Fibroblast of pulmonary artery (primary cell): ENCODE measurements around the gene SLC43A2.

ENCODE experiments used
- DNase-seq: peaks from one replicate; pipeline ENCODE4 v3.0.0-alpha.2; 2010; ENCODE audit warnings: low read depth
- H3K4me3 ChIP-seq: replicated peaks from 2 replicates; pipeline ENCODE4 v1.5.1; 2011; ENCODE audit warnings: low read depth, mild to moderate bottlenecking, control low read depth, low read length, moderate library complexity
- TF ChIP-seq, protein P1 (sequence below): IDR thresholded peaks from 2 replicates; pipeline ENCODE4 v1.5.1; 2011; ENCODE audit warnings: mild to moderate bottlenecking, control low read depth, low read length, inconsistent platforms; ENCODE audit errors: missing control alignments

SLC43A2 gene

GRCh38 chr17:1625581-1625980 lies 3.1 kb downstream of the SLC43A2 start:
- H3K4me3 ChIP-seq, result no peak overlapping the region
- DNase-seq, result no peak
- TF ChIP-seq, protein P1, sequence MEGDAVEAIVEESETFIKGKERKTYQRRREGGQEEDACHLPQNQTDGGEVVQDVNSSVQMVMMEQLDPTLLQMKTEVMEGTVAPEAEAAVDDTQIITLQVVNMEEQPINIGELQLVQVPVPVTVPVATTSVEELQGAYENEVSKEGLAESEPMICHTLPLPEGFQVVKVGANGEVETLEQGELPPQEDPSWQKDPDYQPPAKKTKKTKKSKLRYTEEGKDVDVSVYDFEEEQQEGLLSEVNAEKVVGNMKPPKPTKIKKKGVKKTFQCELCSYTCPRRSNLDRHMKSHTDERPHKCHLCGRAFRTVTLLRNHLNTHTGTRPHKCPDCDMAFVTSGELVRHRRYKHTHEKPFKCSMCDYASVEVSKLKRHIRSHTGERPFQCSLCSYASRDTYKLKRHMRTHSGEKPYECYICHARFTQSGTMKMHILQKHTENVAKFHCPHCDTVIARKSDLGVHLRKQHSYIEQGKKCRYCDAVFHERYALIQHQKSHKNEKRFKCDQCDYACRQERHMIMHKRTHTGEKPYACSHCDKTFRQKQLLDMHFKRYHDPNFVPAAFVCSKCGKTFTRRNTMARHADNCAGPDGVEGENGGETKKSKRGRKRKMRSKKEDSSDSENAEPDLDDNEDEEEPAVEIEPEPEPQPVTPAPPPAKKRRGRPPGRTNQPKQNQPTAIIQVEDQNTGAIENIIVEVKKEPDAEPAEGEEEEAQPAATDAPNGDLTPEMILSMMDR, result no peak

DNA sequence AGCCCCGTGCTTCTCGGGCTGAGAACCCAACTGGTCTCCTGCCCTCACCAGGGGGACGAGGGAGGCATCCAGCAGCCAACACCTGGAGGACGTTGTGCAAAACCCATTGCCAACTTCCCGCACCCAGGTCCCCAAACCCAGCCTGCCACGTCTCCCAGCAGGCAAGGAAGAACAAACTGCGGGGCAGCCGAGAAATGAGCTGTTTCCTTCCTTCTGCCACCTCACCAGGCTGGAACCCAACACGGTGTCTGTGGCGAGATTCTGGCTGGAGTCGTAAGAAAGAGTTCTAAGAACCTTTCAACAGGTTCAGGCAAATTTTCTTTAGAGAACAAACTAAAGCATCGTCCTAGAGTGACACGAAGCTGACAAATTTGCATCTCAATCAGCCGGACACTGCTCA lies 3.6 kb downstream of the SLC43A2 start:
- H3K4me3 ChIP-seq, result no peak overlapping the region
- TF ChIP-seq, protein P1, result no peak
- no peak for DNase-seq

GRCh38 chr17:1624650-1625049 lies 4.0 kb downstream of the SLC43A2 start:
- no peak overlapping the region for H3K4me3 ChIP-seq
- DNase-seq, result no peak
- TF ChIP-seq, protein P1, result no peak

GRCh38 chr17:1623057-1623630 lies 5.5 kb downstream of the SLC43A2 start:
- DNase-seq, result no peak
- TF ChIP-seq, protein P1, result no peak
- no peak overlapping the region for H3K4me3 ChIP-seq

DNA sequence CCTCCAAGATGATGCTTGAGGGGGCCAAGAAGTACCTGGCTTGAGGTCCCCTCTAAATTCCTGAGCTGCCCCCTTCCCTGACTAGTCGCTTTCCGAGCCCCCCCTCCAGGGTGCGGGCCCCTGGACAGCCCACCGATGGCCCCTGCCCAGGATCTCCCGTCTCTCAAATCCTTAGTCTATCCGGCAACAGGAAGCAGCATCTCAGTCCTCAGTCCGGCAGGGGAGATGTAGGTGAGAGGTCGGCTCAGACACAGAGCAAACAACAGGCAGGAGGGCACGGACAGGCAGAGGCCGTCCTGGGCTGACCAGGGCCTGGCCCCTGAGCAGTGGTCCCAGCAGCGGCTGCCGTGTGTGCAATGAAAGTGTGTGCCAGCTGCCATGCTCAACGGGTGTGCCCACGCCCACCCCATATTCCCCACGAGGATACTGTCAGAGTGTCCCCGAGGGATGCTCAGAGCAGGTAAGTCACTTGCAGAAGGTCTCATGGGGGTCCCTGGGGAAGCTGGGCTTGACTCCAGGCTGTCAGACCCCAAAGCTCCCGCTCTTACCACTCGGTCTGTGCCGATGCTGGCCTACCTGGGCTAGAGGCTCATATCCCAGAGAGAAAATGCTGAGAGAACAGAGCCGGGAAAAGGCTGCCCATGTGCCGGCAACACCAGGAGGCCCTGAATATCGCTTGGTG lies 7.2 kb downstream of the SLC43A2 start:
- H3K4me3 ChIP-seq, result no peak overlapping the region
- no peak for DNase-seq
- TF ChIP-seq, protein P1, result no peak

- TF ChIP-seq, protein P1, result no peak
- DNase-seq, result no peak
- H3K4me3 ChIP-seq, result no peak overlapping the region
Measured at GRCh38 chr17:1620486-1620885, 8.1 kb downstream of the SLC43A2 start.
